DMS153 (cell line): ENCODE measurements around the gene ETHE1.

ENCODE experiments used
- DNase-seq: peaks from one replicate; lab custom pipeline; 2025; lab: John Stamatoyannopoulos, UW

Gene ETHE1

GRCh38 chr19:43490759-43491158, 36.2 kb downstream of the ETHE1 start:
- DNase-seq: no peak

GRCh38 chr19:43489979-43490599, 36.9 kb downstream of the ETHE1 start:
- DNase-seq: no peak

- no peak for DNase-seq
Measured at GRCh38 chr19:43489310-43489709, 37.7 kb downstream of the ETHE1 start.

DNA sequence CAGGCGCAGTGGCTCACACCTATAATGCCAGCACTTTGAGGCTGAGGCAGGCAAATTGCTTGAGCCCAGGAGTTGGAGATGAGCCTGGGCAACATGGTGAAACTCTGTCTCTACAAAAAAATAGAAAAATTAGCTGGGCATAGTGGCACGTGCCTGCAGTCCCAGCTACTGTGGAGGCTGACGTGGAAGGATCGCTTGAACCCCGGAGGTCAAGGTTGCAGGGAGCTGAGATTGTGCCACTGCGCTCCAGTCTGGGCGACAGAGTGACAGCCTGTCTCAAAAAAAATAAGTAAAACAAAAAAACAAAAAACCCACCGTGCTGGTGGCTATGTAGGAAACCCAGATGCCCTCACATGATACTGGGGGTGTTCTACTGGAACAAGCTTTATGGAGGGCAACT, 38.8 kb downstream of the ETHE1 start:
- DNase-seq: no peak

GRCh38 chr19:43486412-43486811, 40.6 kb downstream of the ETHE1 start:
- no peak for DNase-seq

DNA sequence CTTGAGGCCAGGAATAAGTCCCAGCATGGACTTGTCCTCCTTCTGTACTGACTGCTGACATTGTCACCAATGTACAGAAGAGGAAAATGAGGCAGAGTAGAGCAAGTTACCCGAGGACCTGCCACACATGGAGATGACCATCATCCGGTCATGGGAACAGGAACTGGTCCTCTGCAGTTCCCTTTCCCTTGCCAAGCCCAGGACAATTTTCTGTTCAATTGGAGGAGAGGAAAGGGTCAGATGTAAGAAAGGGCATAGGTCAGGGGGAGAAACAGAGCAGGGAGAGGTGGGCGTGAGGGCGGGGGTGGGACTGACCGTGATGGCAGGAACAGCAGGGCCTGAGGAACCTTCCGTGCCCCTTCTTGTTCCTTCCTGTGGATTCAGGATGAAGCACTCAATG, 41.0 kb downstream of the ETHE1 start:
- no peak for DNase-seq

- DNase-seq: no peak
Measured at GRCh38 chr19:43483281-43483680, 43.7 kb downstream of the ETHE1 start.

DNA sequence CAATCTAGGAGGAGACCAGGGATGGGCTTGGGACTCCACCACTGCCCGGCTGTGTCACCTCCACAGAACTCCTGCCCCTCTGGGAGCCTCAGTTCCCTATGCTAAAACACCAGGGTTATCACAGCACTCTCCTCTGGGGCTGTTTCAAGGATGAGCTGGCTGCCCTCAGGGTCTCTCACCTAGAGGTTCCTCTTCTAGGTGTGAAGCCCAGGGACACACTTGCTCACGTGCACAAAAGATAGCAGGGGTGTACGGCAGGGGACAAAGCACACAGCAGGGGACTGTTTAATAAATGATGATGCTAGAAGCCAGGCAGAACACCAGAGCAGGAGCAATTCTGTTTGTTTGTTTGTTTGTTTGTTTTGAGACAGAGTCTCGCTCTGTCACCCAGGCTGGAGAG, 44.8 kb downstream of the ETHE1 start:
- no peak for DNase-seq

- DNase-seq: no peak
Measured at GRCh38 chr19:43481701-43482100, 45.3 kb downstream of the ETHE1 start.

GRCh38 chr19:43480574-43480973, 46.4 kb downstream of the ETHE1 start:
- no peak for DNase-seq

- no peak for DNase-seq
Measured at GRCh38 chr19:43479961-43480561, 46.9 kb downstream of the ETHE1 start.

- no peak for DNase-seq
Measured at GRCh38 chr19:43479226-43479625, 47.8 kb downstream of the ETHE1 start.

- DNase-seq: no peak
Measured at GRCh38 chr19:43478323-43478722, 48.7 kb downstream of the ETHE1 start.

- no peak for DNase-seq
Measured at GRCh38 chr19:43476606-43477005, 50.4 kb downstream of the ETHE1 start.

GRCh38 chr19:43474986-43475705, 51.9 kb downstream of the ETHE1 start:
- DNase-seq: peak; percentile 84

DNA sequence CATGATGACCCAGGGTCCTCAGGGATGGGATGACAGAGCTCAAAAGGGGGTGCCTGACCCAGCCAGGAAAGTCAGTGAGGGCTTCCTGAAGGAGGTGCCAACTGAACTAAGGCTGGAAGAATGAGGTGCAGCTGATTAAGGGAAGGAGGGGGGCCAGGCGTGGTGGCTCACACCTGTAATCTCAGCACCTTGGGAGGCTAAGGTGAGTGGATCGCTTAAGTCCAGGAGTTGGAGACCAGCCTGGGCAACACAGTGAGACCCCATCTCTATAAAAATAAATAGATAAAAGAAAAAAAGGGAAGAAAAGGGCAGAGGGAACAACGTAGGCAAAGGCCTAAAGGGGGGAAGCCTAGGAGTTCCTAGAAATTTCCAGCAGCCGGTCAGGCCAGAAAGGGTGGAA, 52.5 kb downstream of the ETHE1 start:
- DNase-seq: no peak

DNA sequence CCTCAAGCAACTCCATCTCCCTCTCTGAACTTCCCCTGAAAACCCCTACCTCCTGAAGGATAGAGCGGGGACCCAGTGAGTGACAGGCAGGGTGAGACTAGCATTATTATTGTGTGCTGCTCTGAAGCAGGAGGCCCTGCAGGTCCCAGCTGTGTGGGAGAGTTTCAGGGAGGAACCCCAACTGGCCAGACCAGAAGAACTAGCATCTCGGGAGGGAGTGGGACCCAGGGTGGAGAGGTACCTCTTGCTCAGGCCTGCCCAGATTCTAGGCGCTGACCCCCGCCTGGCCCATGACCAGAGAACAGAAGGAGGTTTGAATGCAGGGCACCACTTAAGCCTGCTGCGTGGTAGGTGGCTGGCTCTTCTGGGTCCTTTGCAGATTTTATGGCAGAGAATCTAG, 55.9 kb downstream of the ETHE1 start:
- DNase-seq: no peak

- no peak for DNase-seq
Measured at GRCh38 chr19:43470288-43470687, 56.7 kb downstream of the ETHE1 start.

DNA sequence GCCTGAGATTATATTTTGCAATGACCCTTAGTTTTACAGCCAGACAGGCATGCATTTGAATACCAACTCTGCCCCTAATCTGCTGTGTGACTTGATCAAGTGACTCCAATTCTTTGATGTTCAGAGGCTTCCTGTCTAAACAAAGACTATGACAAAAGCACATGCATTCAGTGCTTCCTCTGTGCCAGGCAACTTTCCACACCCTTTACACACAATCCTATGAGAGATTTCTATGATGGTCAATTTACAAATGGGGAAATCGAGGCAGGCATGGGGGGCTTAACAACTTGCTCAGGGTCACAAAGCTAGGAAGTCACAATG, 57.9 kb downstream of the ETHE1 start:
- DNase-seq: no peak

DNA sequence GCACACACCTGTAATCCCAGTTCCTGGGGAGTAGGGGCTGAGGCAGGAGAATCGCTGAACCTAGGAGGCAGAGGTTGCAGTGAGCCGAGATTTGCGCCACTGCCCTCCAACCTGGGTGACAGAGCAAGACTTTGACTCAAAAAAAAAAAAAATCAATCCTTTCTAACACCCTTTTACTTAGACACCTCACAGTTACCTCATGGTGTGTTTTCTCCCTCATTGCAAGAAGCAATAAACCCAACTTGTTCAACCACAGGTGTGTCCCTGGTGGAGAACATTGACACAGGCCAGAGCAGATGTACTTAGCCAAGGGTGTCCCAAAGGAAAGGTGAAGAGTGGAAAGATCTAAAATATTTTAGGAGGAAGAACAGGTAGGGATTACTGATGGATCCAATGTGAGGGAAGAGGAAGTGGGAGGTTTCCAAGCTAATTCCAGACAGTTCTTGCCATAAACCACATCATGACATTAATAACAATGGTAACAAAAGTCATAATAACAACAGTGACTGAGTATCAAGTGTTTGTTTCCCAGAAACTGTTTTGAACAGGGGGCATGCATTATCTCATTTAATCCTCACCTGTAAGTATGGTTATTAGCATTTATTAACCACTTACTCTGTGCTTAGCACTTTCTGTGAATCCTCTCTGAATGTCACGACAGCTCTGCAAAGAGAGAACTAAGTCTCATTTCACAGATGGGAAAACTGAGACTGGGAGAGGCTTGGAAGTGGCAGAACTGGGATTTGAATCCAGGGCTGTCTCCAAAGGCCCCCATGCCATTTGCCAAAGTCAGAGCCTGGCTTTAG, 58.4 kb downstream of the ETHE1 start:
- DNase-seq: no peak

GRCh38 chr19:43467730-43468129, 59.3 kb downstream of the ETHE1 start:
- DNase-seq: no peak

- DNase-seq: no peak
Measured at GRCh38 chr19:43467276-43467675, 59.7 kb downstream of the ETHE1 start.

DNA sequence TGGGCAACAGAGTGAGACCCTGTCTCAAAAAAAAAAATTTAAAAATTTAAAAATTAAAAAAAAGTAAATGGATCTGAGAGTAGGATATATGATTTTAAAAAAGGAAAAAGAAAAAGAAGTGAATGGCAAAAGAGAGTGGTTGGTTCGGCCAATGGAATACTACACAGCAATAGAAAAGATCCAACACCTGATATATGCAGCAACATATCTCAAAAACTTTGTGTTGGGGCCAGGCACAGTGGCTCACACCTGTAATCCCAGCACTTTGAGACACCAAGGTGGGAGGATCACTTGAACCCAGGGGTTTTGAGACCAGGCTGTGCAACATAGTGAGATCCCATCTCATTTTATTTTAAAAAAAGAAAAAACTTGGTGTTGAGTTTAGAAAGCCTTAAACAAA, 60.2 kb downstream of the ETHE1 start:
- DNase-seq: no peak
